H1 (cell line): ENCODE results near the gene MPRIP. TPM values are rescaled to one million over a fixed set of nuclear protein-coding genes. Genes with fewer than 3 reads are reported as not detected.

Experiments used
- CTCF ChIA-PET: fragments of 300-600 bp; sonication (Branson Sonifier 250); formaldehyde crosslinking; loops from one replicate; lab custom pipeline; 2021; ENCODE audit not compliant: partially characterized antibody; lab: Charles Lee
- POLR2A ChIA-PET: fragments of 300-600 bp; sonication (Branson Sonifier 250); formaldehyde crosslinking; loops from one replicate; lab custom pipeline; 2021; ENCODE audit warnings: inconsistent platforms; ENCODE audit not compliant: partially characterized antibody; lab: Charles Lee
- DNase-seq, 2 experiments: peaks; one replicate each; pipeline versions ENCODE4 v3.0.0 to v3.0.0-alpha.2; 2010 to 2022; ENCODE audit warnings: low spot score in 2 of 2, low read depth in 1 of 2, mixed read lengths in 1 of 2
- FAIRE-seq: peaks from 2 replicates; lab custom pipeline; 2011; peaks lifted over from hg19 to GRCh38; lab: Jason Lieb, UNC
- H2AFZ ChIP-seq: 2 replicates; pipeline ENCODE4 v1.8.1; 2012; ENCODE audit warnings: low read length, inconsistent platforms
- H2AK5ac ChIP-seq: 2 replicates; pipeline ENCODE4 v1.6.1; 2013; ENCODE audit warnings: low read depth, low read length
- H2BK120ac ChIP-seq: replicated peaks from 2 replicates; pipeline ENCODE3; 2013; ENCODE audit warnings: low read depth, low read length, inconsistent platforms
- H2BK12ac ChIP-seq: 2 replicates; pipeline ENCODE4 v1.6.1; 2013; ENCODE audit warnings: low read depth, low read length
- H2BK15ac ChIP-seq: 2 replicates; pipeline ENCODE4 v1.6.1; 2013; ENCODE audit warnings: low read length
- H2BK20ac ChIP-seq: 2 replicates; pipeline ENCODE4 v1.6.1; 2013; ENCODE audit warnings: low read length
- H2BK5ac ChIP-seq: 2 replicates; pipeline ENCODE4 v1.6.1; 2013; ENCODE audit warnings: low read depth, low read length
- H3K14ac ChIP-seq: 2 replicates; pipeline ENCODE4 v1.6.1; 2013; ENCODE audit warnings: inconsistent platforms; ENCODE audit not compliant: insufficient read length
- H3K18ac ChIP-seq: 2 replicates; pipeline ENCODE4 v1.6.1; 2013; ENCODE audit warnings: low read length; ENCODE audit errors: extremely low read depth
- H3K23ac ChIP-seq: 2 replicates; pipeline ENCODE4 v1.6.1; 2013; ENCODE audit warnings: inconsistent platforms; ENCODE audit not compliant: insufficient read length
- H3K23me2 ChIP-seq: 2 replicates; pipeline ENCODE4 v1.6.1; 2013; ENCODE audit warnings: low read depth, low read length
- H3K27ac ChIP-seq: 2 replicates; pipeline ENCODE4 v1.6.1; 2011; ENCODE audit warnings: low read depth, low read length, inconsistent platforms
- H3K27me3 ChIP-seq, 4 experiments: replicated peaks in 1 of 4; 1 replicate in 1 of 4; 2 replicates in 3 of 4; pipeline versions ENCODE4 v1.6.1 to v1.8.1; 2011 to 2013; ENCODE audit warnings: low read length in 3 of 4, mild to moderate bottlenecking in 3 of 4, inconsistent platforms in 2 of 4, mixed read lengths in 2 of 4, moderate library complexity in 1 of 4; ENCODE audit not compliant: control insufficient read depth in 3 of 4, insufficient read depth in 3 of 4; ENCODE audit errors: extremely low read depth in 1 of 4
- H3K36me3 ChIP-seq, 4 experiments: 2 replicates each; pipeline versions ENCODE4 v1.6.1 to v1.8.1; 2011 to 2013; ENCODE audit warnings: mild to moderate bottlenecking in 4 of 4, low read length in 3 of 4, moderate library complexity in 2 of 4, control low read depth in 1 of 4, inconsistent platforms in 1 of 4; ENCODE audit not compliant: insufficient read depth in 4 of 4, control insufficient read depth in 2 of 4
- H3K4ac ChIP-seq: replicated peaks from 2 replicates; pipeline ENCODE3; 2013; ENCODE audit warnings: low read length, low read depth, mixed read lengths, inconsistent platforms; ENCODE audit not compliant: insufficient read length
- H3K4me1 ChIP-seq, 4 experiments: replicated peaks in 1 of 4; 1 replicate in 1 of 4; 2 replicates in 3 of 4; pipeline versions ENCODE4 v1.6.1 to v1.8.1; 2011 to 2013; ENCODE audit warnings: low read length in 3 of 4, inconsistent platforms in 2 of 4, mixed read lengths in 1 of 4; ENCODE audit not compliant: insufficient read depth in 4 of 4, control insufficient read depth in 3 of 4
- H3K4me2 ChIP-seq, 2 experiments: 2 replicates each; pipeline versions ENCODE4 v1.6.1 to v1.8.1; 2011 to 2013; ENCODE audit warnings: low read depth in 2 of 2, low read length in 2 of 2, control low read depth in 1 of 2, inconsistent platforms in 1 of 2, mild to moderate bottlenecking in 1 of 2; ENCODE audit not compliant: insufficient read depth in 1 of 2
- H3K4me3 ChIP-seq, 4 experiments: fragments of 200-600, 300-600 bp in 1 of 4; sonication (generic), shearing (Covaris generic), sonication (Bioruptor Twin) in 1 of 4; 2 replicates each; pipeline versions ENCODE4 v1.5.1 to v1.8.1; 2011 to 2016; ENCODE audit warnings: low read length in 4 of 4, low read depth in 3 of 4, control low read depth in 2 of 4, inconsistent platforms in 2 of 4, mild to moderate bottlenecking in 2 of 4, mixed read lengths in 1 of 4, moderate library complexity in 1 of 4; ENCODE audit not compliant: insufficient read depth in 2 of 4; ENCODE audit errors: extremely low read depth in 1 of 4
- H3K56ac ChIP-seq: replicated peaks from 2 replicates; pipeline ENCODE3; 2013; ENCODE audit warnings: low read depth, mild to moderate bottlenecking, mixed read lengths, low read length, inconsistent platforms; ENCODE audit not compliant: insufficient read length
- H3K79me1 ChIP-seq: 2 replicates; pipeline ENCODE4 v1.6.1; 2013; ENCODE audit warnings: low read depth, low read length, control low read depth
- H3K79me2 ChIP-seq, 2 experiments: 2 replicates each; pipeline versions ENCODE4 v1.6.1 to v1.8.1; 2012 to 2013; ENCODE audit warnings: low read length in 2 of 2, mild to moderate bottlenecking in 2 of 2, inconsistent platforms in 1 of 2; ENCODE audit not compliant: insufficient read depth in 2 of 2, control insufficient read depth in 1 of 2
- H3K9ac ChIP-seq, 4 experiments: replicated peaks in 1 of 4; 1 replicate in 1 of 4; 2 replicates in 3 of 4; pipeline versions ENCODE4 v1.6.1 to v1.8.1; 2011 to 2013; ENCODE audit warnings: low read depth in 3 of 4, low read length in 3 of 4, control low read depth in 2 of 4, mild to moderate bottlenecking in 2 of 4, moderate library complexity in 2 of 4, inconsistent platforms in 1 of 4; ENCODE audit errors: extremely low read depth in 1 of 4
- H3K9me3 ChIP-seq, 2 experiments: 2 replicates each; pipeline versions ENCODE4 v1.6.1 to v1.8.1; 2012 to 2013; ENCODE audit warnings: mild to moderate bottlenecking in 2 of 2, moderate library complexity in 2 of 2, control low read depth in 1 of 2, inconsistent platforms in 1 of 2, low read depth in 1 of 2, low read length in 1 of 2, mixed read lengths in 1 of 2; ENCODE audit not compliant: insufficient read depth in 2 of 2
- H4K20me1 ChIP-seq, 2 experiments: replicated peaks in 1 of 2; 2 replicates each; pipeline versions ENCODE3 to v1.8.1; 2011 to 2013; ENCODE audit warnings: inconsistent platforms in 2 of 2, low read length in 2 of 2, mild to moderate bottlenecking in 1 of 2; ENCODE audit not compliant: insufficient read depth in 2 of 2, control insufficient read depth in 1 of 2
- H4K5ac ChIP-seq: 2 replicates; pipeline ENCODE4 v1.6.1; 2013; ENCODE audit warnings: low read length, low read depth, mixed read lengths, inconsistent platforms; ENCODE audit not compliant: insufficient read length
- H4K8ac ChIP-seq: 2 replicates; pipeline ENCODE4 v1.8.0; 2013; ENCODE audit warnings: mild to moderate bottlenecking, moderate library complexity, low read length, inconsistent platforms; ENCODE audit not compliant: insufficient read depth; ENCODE audit errors: extremely low read depth
- H4K91ac ChIP-seq: replicated peaks from 2 replicates; pipeline ENCODE3; 2013; ENCODE audit warnings: low read length, mixed read lengths, inconsistent platforms; ENCODE audit not compliant: insufficient read length
- CTBP2 ChIP-seq: IDR thresholded peaks from 2 replicates; pipeline ENCODE4 v1.7.0; 2011; ENCODE audit warnings: borderline replicate concordance, mild to moderate bottlenecking, moderate library complexity, mixed read lengths, low read length; ENCODE audit not compliant: insufficient read depth, insufficient read length
- MAX ChIP-seq: IDR thresholded peaks from 2 replicates; pipeline ENCODE4 v1.6.1; 2012; ENCODE audit warnings: inconsistent platforms
- RNF2 ChIP-seq: fragments of 200-900, 300-1000 bp; sonication (generic); IDR thresholded peaks from 2 replicates; pipeline ENCODE4 v1.7.1; 2016; ENCODE audit warnings: borderline replicate concordance, low read depth, mild to moderate bottlenecking, antibody characterized with exemption, low read length; ENCODE audit not compliant: poor library complexity, severe bottlenecking; ENCODE audit errors: missing control alignments
- SP2 ChIP-seq: IDR thresholded peaks from 2 replicates; pipeline ENCODE4 v1.6.1; 2012; ENCODE audit warnings: mild to moderate bottlenecking, low read length, inconsistent platforms
- WGBS, 2 experiments: shearing (Covaris generic) in 1 of 2; methylation state at CpG; one replicate each; pipeline versions ENCODE4 v1.1.6 to v1.1.7; 2013 to 2015; ENCODE audit warnings: low lambda C conversion rate in 2 of 2, mixed read lengths in 2 of 2, inconsistent platforms in 1 of 2, low coverage in 1 of 2, missing lambda C conversion rate in 1 of 2; ENCODE audit not compliant: insufficient replicate concordance in 2 of 2, insufficient coverage in 1 of 2, insufficient read length in 1 of 2; ENCODE audit errors: extremely low coverage in 1 of 2, missing lambda C conversion rate in 1 of 2; 5-methylcytosine and 5-hydroxymethylcytosine counted together
- polyA plus RNA-seq, 7 experiments: library from polyadenylated mRNA; depleted of rRNA in 3 of 7; stranded (reverse) in 5 of 7; unstranded in 2 of 7; fragments of >200 nt in 5 of 7; fragments of 200-250 nt in 2 of 7; gene quantifications; 1 replicate in 5 of 7; 2 replicates in 1 of 7; 4 replicates in 1 of 7; pipeline versions ENCODE4 v1.2.1 to v1.2.3, GENCODE V29; 2011 to 2013; ENCODE audit warnings: missing spikeins in 2 of 7, mixed read lengths in 2 of 7
- total RNA-seq: library from RNA; stranded (reverse); fragmentation: NEBNext Ultra II Directional; extraction: Animal tissue kit (Norgen Biotek cat#: 25700); gene quantifications from 2 replicates; pipeline ENCODE4 v1.2.1, GENCODE V29; 2021

MPRIP gene
- total and polyA plus RNA-seq, 2 of the 8 experiments (the other 6 are each of a cell fraction or from before 2014, with no cell fraction given): 48.6 to 146 TPM

- H3K14ac ChIP-seq: no peak overlapping the region
- TF ChIP-seq MAX (no peak), CTBP2 (no peak), SP2 (no peak), RNF2 (no peak)
- H3K27me3 ChIP-seq: no peaks in the 10 kb centered on the region
- H3K9me3 ChIP-seq: peaks cover 0 to 3% of the 10 kb centered on the region in 2 experiments; a peak in 1 of 4 replicates
- no peak overlapping the region for H3K56ac ChIP-seq
- no peak overlapping the region for H3K9ac ChIP-seq
- H3K4me1 ChIP-seq: no peaks in the 10 kb centered on the region; a peak in 1 of 7 replicates
- no peak overlapping the region for H4K91ac ChIP-seq
- no peak overlapping the region for H2BK20ac ChIP-seq
- no peaks in the 10 kb centered on the region for H3K36me3 ChIP-seq
- no peak overlapping the region for H2BK120ac ChIP-seq
- no peak overlapping the region for H3K4me3 ChIP-seq
- no peak overlapping the region for H2AFZ ChIP-seq
- POLR2A ChIA-PET: interaction anchor here (0.9 to 1.1 kb wide), 2 partner anchors 9 to 18 kb away, joined by 4 to 5 read pairs; no protein-coding TSS in a partner anchor
- FAIRE-seq (no peak), DNase-seq (no peak)
- no peak overlapping the region for H3K4me2 ChIP-seq
- no peaks in the 10 kb centered on the region for H3K79me1 ChIP-seq
- 93% methylated on average over 16 of the region's 16 CpGs; no CpG with 5 or more reads in 1 of the 2 experiments for WGBS, 2 experiments
- H3K27ac ChIP-seq: no peak overlapping the region
- no peak overlapping the region for H2BK12ac ChIP-seq
- H2BK15ac ChIP-seq: no peak overlapping the region
- H4K20me1 ChIP-seq: peaks cover 0 to 2% of the 10 kb centered on the region in 2 experiments
- no peak overlapping the region for H2BK5ac ChIP-seq
- H2AK5ac ChIP-seq: no peak overlapping the region
- no peak overlapping the region for H3K23ac ChIP-seq
- H4K8ac ChIP-seq: no peak overlapping the region; the same call in 1 of the 2 replicates
- no peak overlapping the region for H3K4ac ChIP-seq
- no peak overlapping the region for H3K18ac ChIP-seq
- CTCF ChIA-PET: interaction anchor here (0.9 to 1.3 kb wide), 3 partner anchors 12 to 63 kb away, joined by 3 to 4 read pairs (median 4); no protein-coding TSS in a partner anchor
- no peaks in the 10 kb centered on the region for H3K23me2 ChIP-seq
- no peak overlapping the region for H4K5ac ChIP-seq
- H3K79me2 ChIP-seq: no peaks in the 10 kb centered on the region
Observed at GRCh38 chr17:17206913-17207335, 164.7 kb downstream of the MPRIP start.
